KMS-11 (cell line): ENCODE results near the gene HSF5.

ENCODE experiments used
- H2AFZ ChIP-seq: fragments of 200-600 bp; sonication (generic); 2 replicates; pipeline ENCODE4 v1.6.1; 2016; ENCODE audit warnings: antibody characterized with exemption, mixed run types, low read depth
- H3K27ac ChIP-seq: fragments of 200-600 bp; sonication (generic); 2 replicates; pipeline ENCODE4 v1.6.1; 2016; ENCODE audit warnings: mild to moderate bottlenecking, mixed run types
- H3K27me3 ChIP-seq: fragments of 200-600 bp; sonication (generic); 2 replicates; pipeline ENCODE4 v1.6.1; 2017; ENCODE audit warnings: mild to moderate bottlenecking, low read depth, mixed run types, moderate library complexity; ENCODE audit not compliant: insufficient read depth
- H3K36me3 ChIP-seq: fragments of 200-600 bp; sonication (generic); 2 replicates; pipeline ENCODE4 v1.6.1; 2017; ENCODE audit warnings: mild to moderate bottlenecking, mixed run types; ENCODE audit not compliant: insufficient read depth
- H3K4me1 ChIP-seq: fragments of 200-600 bp; sonication (generic); 2 replicates; pipeline ENCODE4 v1.6.1; 2016; ENCODE audit warnings: mild to moderate bottlenecking, low read depth, mixed run types; ENCODE audit not compliant: poor library complexity, severe bottlenecking
- H3K4me2 ChIP-seq: fragments of 200-600 bp; sonication (generic); 2 replicates; pipeline ENCODE4 v1.7.0; 2016; ENCODE audit warnings: mild to moderate bottlenecking, mixed run types
- H3K4me3 ChIP-seq: fragments of 200-600 bp; sonication (generic); IDR thresholded peaks from 2 replicates; pipeline ENCODE4 v1.6.1; 2017; ENCODE audit warnings: low read depth, low read length, mixed read lengths; ENCODE audit not compliant: insufficient read depth
- H3K79me2 ChIP-seq: fragments of 200-600 bp; sonication (generic); 2 replicates; pipeline ENCODE4 v1.6.1; 2016; ENCODE audit warnings: low read depth, mixed run types; ENCODE audit not compliant: insufficient read depth
- H3K9ac ChIP-seq: fragments of 200-600 bp; sonication (generic); 2 replicates; pipeline ENCODE4 v1.6.1; 2016; ENCODE audit warnings: mild to moderate bottlenecking, mixed run types
- H4K20me1 ChIP-seq: fragments of 200-600 bp; sonication (generic); 2 replicates; pipeline ENCODE4 v1.6.1; 2016; ENCODE audit warnings: mild to moderate bottlenecking, mixed run types; ENCODE audit not compliant: insufficient read depth
- CTCF ChIP-seq: fragments of 200-600 bp; sonication (generic); conservative IDR thresholded peaks from 2 replicates; pipeline ENCODE4 v1.6.1; 2017; ENCODE audit warnings: low read depth, mild to moderate bottlenecking, antibody characterized with exemption, low read length, moderate library complexity, mixed read lengths

Gene HSF5

GRCh38 chr17:58382872-58383242 is 105.4 kb downstream of the HSF5 start:
- no peak for TF ChIP-seq CTCF
- Histone ChIP-seq H3K9ac (no peak overlapping the region; the same call in 1 of the 2 replicates), H3K4me2 (peak overlapping the region; percentile 68), H3K4me3 (no peak overlapping the region), H4K20me1 (no peaks in the 10 kb centered on the region), H2AFZ (peak overlapping the region; percentile 60), H3K27ac (peak overlapping the region; percentile 44; the same call in 1 of the 2 replicates), H3K27me3 (no peaks in the 10 kb centered on the region), H3K4me1 (peaks cover 38% of the 10 kb centered on the region), H3K79me2 (no peaks in the 10 kb centered on the region), H3K36me3 (no peaks in the 10 kb centered on the region)

- Histone ChIP-seq H3K4me2 (peak overlapping the region; percentile 68), H2AFZ (peak overlapping the region; percentile 60), H3K9ac (peak overlapping the region; percentile 7; the same call in 1 of the 2 replicates), H3K79me2 (no peaks in the 10 kb centered on the region), H4K20me1 (no peaks in the 10 kb centered on the region), H3K4me1 (peaks cover 32% of the 10 kb centered on the region), H3K27ac (peak overlapping the region; percentile 44; the same call in 1 of the 2 replicates), H3K4me3 (no peak overlapping the region), H3K27me3 (no peaks in the 10 kb centered on the region), H3K36me3 (no peaks in the 10 kb centered on the region)
- no peak for TF ChIP-seq CTCF
These were observed 105.9 kb downstream of the HSF5 start for GRCh38 chr17:58382108-58382871.

GRCh38 chr17:58381124-58382035 is 106.8 kb downstream of the HSF5 start:
- Histone ChIP-seq H3K9ac (no peak overlapping the region), H3K4me2 (peak overlapping the region; percentile 68), H3K4me1 (peaks cover 32% of the 10 kb centered on the region), H3K4me3 (no peak overlapping the region), H3K36me3 (no peaks in the 10 kb centered on the region), H3K27me3 (no peaks in the 10 kb centered on the region), H2AFZ (no peak overlapping the region), H3K27ac (peak overlapping the region; percentile 44; the same call in 1 of the 2 replicates), H4K20me1 (no peaks in the 10 kb centered on the region), H3K79me2 (no peaks in the 10 kb centered on the region)
- TF ChIP-seq CTCF: no peak

- Histone ChIP-seq H3K79me2 (no peaks in the 10 kb centered on the region), H3K27me3 (no peaks in the 10 kb centered on the region), H3K27ac (no peak overlapping the region), H4K20me1 (no peaks in the 10 kb centered on the region), H2AFZ (no peak overlapping the region), H3K4me2 (no peak overlapping the region), H3K4me1 (peaks cover 32% of the 10 kb centered on the region), H3K9ac (no peak overlapping the region), H3K4me3 (no peak overlapping the region), H3K36me3 (no peaks in the 10 kb centered on the region)
- no peak for TF ChIP-seq CTCF
These were observed 107.7 kb downstream of the HSF5 start for GRCh38 chr17:58380207-58381123.
